Ascending aorta (tissue), 2 donors: Measurements from ENCODE around the gene TBC1D10B. TPM values are rescaled to one million over a fixed set of nuclear protein-coding genes. Genes with fewer than 3 reads are reported as not detected.
"Not testable (repeated sequence)": the region's sequence is repeated elsewhere in the genome, so short reads cannot be mapped to it uniquely, and the experiment has no call there.

Experiments used
- DNase-seq, 2 donors: peaks; one replicate each; pipeline ENCODE4 v3.0.0-alpha.2; 2019; ENCODE audit warnings: low spot score in 2 of 2
- H3K27ac ChIP-seq, 2 donors: fragments of 200-600 bp; sonication (generic); one replicate each; pipeline ENCODE4 v1.5.1; 2016 to 2017; ENCODE audit warnings: mild to moderate bottlenecking in 1 of 2
- H3K27me3 ChIP-seq: fragments of 200-600 bp; sonication (generic); one replicate; pipeline ENCODE4 v1.5.1; 2017
- H3K36me3 ChIP-seq, 2 donors: fragments of 200-600 bp; sonication (generic); one replicate each; pipeline ENCODE4 v1.5.1; 2016
- H3K4me1 ChIP-seq, 2 donors: fragments of 200-600 bp; sonication (generic); one replicate each; pipeline ENCODE4 v1.5.1; 2016 to 2017; ENCODE audit warnings: mild to moderate bottlenecking in 1 of 2
- H3K4me3 ChIP-seq, 2 donors: fragments of 200-600 bp; sonication (generic); one replicate each; pipeline ENCODE4 v1.5.1; 2016 to 2017; ENCODE audit warnings: mild to moderate bottlenecking in 1 of 2
- H3K9me3 ChIP-seq, 2 donors: fragments of 200-600 bp; sonication (generic); one replicate each; pipeline ENCODE4 v1.5.1; 2016
- intact Hi-C: fragments of 100-400 bp; cut with DNase I; formaldehyde crosslinking; loops from one replicate; pipeline ENCODE4 v1.15.1; 2023
- total RNA-seq: library from RNA; depleted of rRNA; stranded (reverse); fragments of >200 nt; gene quantifications from one replicate; pipeline ENCODE4 v1.1.0, GENCODE V29; 2016
- TF ChIP-seq, protein P1 (sequence below), 3 experiments: fragments of 200-600 bp in 2 of 3; fragments of 450-650 bp in 1 of 3; sonication (generic) in 2 of 3; IDR thresholded peaks; one replicate each; pipeline ENCODE4 v1.5.1; 2016 to 2019; ENCODE audit warnings: antibody characterized with exemption in 3 of 3, mild to moderate bottlenecking in 1 of 3, moderate library complexity in 1 of 3

The TBC1D10B gene
- total RNA-seq, 1 donor from 2014 or later: 20.9 TPM

GRCh38 chr16:30342751-30343490 is 27.4 kb downstream of the TBC1D10B start:
- TF ChIP-seq, protein P1, sequence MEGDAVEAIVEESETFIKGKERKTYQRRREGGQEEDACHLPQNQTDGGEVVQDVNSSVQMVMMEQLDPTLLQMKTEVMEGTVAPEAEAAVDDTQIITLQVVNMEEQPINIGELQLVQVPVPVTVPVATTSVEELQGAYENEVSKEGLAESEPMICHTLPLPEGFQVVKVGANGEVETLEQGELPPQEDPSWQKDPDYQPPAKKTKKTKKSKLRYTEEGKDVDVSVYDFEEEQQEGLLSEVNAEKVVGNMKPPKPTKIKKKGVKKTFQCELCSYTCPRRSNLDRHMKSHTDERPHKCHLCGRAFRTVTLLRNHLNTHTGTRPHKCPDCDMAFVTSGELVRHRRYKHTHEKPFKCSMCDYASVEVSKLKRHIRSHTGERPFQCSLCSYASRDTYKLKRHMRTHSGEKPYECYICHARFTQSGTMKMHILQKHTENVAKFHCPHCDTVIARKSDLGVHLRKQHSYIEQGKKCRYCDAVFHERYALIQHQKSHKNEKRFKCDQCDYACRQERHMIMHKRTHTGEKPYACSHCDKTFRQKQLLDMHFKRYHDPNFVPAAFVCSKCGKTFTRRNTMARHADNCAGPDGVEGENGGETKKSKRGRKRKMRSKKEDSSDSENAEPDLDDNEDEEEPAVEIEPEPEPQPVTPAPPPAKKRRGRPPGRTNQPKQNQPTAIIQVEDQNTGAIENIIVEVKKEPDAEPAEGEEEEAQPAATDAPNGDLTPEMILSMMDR (IDR thresholded peaks at IDR 0.05): no peak

DNA sequence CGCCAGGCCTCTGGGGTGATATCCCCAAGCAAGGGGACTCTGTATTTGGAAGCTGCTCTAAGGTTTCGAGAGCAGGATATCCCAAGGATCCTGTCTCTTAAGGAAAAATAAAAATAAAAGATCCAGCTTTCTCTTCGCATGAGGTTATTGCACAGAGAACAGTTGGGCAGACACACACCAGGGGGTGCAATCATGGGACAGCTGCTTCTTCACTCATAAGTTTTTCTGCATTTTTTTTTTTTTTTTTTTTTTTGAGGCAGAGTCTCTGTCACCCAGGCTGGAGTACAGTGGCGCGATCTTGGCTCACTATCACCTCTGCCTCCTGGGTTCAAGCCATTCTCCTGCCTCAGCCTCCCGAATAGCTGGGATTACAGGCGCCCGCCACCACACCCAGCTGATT is 28.3 kb downstream of the TBC1D10B start:
- intact Hi-C loops, H3K4me3 ChIP-seq, DNase-seq, H3K9me3 ChIP-seq, H3K4me1 ChIP-seq, H3K27me3 ChIP-seq, H3K36me3 ChIP-seq, H3K27ac ChIP-seq: not testable (repeated sequence)

More at GRCh38 chr16:30342751-30343490, 27.4 kb downstream of the TBC1D10B start:
- intact Hi-C loops: no loop called here
- Histone ChIP-seq H3K9me3 (no peaks in the 10 kb centered on the region), H3K27me3 (no peaks in the 10 kb centered on the region), H3K27ac (no peak overlapping the region), H3K4me3 (no peak overlapping the region), H3K4me1 (no peaks in the 10 kb centered on the region), H3K36me3 (no peaks in the 10 kb centered on the region)
- DNase-seq: no peak

DNA sequence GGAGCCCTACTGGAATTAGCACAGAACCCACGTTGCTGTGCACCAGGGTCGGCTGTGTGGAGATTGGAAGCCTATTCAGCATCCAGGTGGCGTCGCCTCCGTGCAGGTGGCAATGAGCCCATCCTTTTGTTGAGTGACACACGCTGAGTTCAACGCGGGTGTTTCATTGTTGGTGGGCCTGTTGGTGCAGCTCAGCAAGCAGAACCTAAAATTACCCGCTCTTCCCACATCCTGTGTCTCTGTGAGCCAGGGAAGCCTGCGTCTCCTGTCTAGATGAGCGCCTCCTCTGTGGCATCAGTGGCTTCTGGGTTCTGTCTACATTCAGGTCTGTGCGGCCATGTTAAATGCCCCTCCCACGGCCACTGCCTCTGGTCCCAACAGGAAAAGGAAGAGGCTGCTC is 29.7 kb downstream of the TBC1D10B start:
- Histone ChIP-seq H3K27ac (no peak overlapping the region), H3K9me3 (no peaks in the 10 kb centered on the region), H3K4me3 (no peak overlapping the region), H3K27me3 (no peaks in the 10 kb centered on the region), H3K4me1 (peaks cover 0 to 4% of the 10 kb centered on the region in 2 donors), H3K36me3 (no peaks in the 10 kb centered on the region)
- TF ChIP-seq, protein P1 (IDR thresholded peaks at IDR 0.05): no peak
- intact Hi-C loops: no loop called here
- DNase-seq: peak in 1 of 2 donors; percentile 56

- H3K4me3 ChIP-seq, H3K4me1 ChIP-seq, DNase-seq, H3K27ac ChIP-seq, H3K36me3 ChIP-seq, intact Hi-C loops, H3K9me3 ChIP-seq, H3K27me3 ChIP-seq: not testable (repeated sequence)
Measured at GRCh38 chr16:30338715-30339114, 31.6 kb downstream of the TBC1D10B start.

- H3K4me1 ChIP-seq, H3K9me3 ChIP-seq, H3K27me3 ChIP-seq, DNase-seq, H3K27ac ChIP-seq, intact Hi-C loops, H3K4me3 ChIP-seq, H3K36me3 ChIP-seq: not testable (repeated sequence)
Measured at GRCh38 chr16:30337964-30338357, 32.3 kb downstream of the TBC1D10B start.

GRCh38 chr16:30335598-30336474 is 34.5 kb downstream of the TBC1D10B start:
- intact Hi-C loops: loop anchor here (1.0 to 2.0 kb wide), 3 partner anchors 19 to 43 kb away; partner anchors contain the start of genes CD2BP2 and TBC1D10B
- no peaks in the 10 kb centered on the region for H3K27me3 ChIP-seq
- TF ChIP-seq, protein P1 (IDR thresholded peaks at IDR 0.05): no peak
- H3K36me3 ChIP-seq: no peaks in the 10 kb centered on the region
- H3K9me3 ChIP-seq: no peaks in the 10 kb centered on the region
- no peak for DNase-seq
- H3K4me1 ChIP-seq: peaks cover 0 to 5% of the 10 kb centered on the region in 2 donors
- peak overlapping the region; percentile 96 to 97 for H3K27ac ChIP-seq
- peak overlapping the region; percentile 86 to 87 for H3K4me3 ChIP-seq

- Histone ChIP-seq H3K4me3 (peak overlapping the region; percentile 86 to 87), H3K27ac (peak overlapping the region; percentile 96 to 97)
- H3K9me3 ChIP-seq, H3K27me3 ChIP-seq, H3K36me3 ChIP-seq, H3K4me1 ChIP-seq: not testable (repeated sequence)
- peak; percentile 56 to 88 for DNase-seq
- intact Hi-C loops: loop anchor here (1.0 to 2.0 kb wide), 3 partner anchors 20 to 44 kb away; partner anchors contain the start of genes CD2BP2 and TBC1D10B
Measured at GRCh38 chr16:30335028-30335597, 35.2 kb downstream of the TBC1D10B start.

- not testable (repeated sequence) for H3K27me3 ChIP-seq, H3K9me3 ChIP-seq, H3K36me3 ChIP-seq, H3K4me1 ChIP-seq
- DNase-seq: peak; percentile 57 to 89
- peak overlapping the region; percentile 96 to 97 for H3K27ac ChIP-seq
- peak overlapping the region; percentile 86 to 87 for H3K4me3 ChIP-seq
- intact Hi-C loops: loop anchor here (2.0 kb wide), 1 partner anchor 44 kb away; no protein-coding TSS in a partner anchor
Measured at GRCh38 chr16:30334473-30334989, 35.8 kb downstream of the TBC1D10B start.

- DNase-seq, H3K27ac ChIP-seq, H3K36me3 ChIP-seq, H3K9me3 ChIP-seq, H3K27me3 ChIP-seq, H3K4me1 ChIP-seq, H3K4me3 ChIP-seq, intact Hi-C loops: not testable (repeated sequence)
Measured at GRCh38 chr16:30324220-30324619, 46.1 kb downstream of the TBC1D10B start.

GRCh38 chr16:30318647-30319046 is 51.6 kb downstream of the TBC1D10B start:
- DNase-seq, intact Hi-C loops, H3K4me1 ChIP-seq, H3K27me3 ChIP-seq, H3K9me3 ChIP-seq, H3K27ac ChIP-seq, H3K36me3 ChIP-seq, H3K4me3 ChIP-seq: not testable (repeated sequence)
